ENCODE measurements around the gene MFSD2A.

- TF ChIP-seq CTCF (IDR thresholded peaks at IDR 0.05) (no peak), POLR2A (IDR thresholded peaks at IDR 0.05) (no peak)
These were observed 27.4 kb upstream of the MFSD2A start for GRCh38 chr1:39927538-39927937.

Data from thyroid gland (tissue), 4 donors.